ENCODE results near the gene MAML2.

The MAML2 gene

DNA sequence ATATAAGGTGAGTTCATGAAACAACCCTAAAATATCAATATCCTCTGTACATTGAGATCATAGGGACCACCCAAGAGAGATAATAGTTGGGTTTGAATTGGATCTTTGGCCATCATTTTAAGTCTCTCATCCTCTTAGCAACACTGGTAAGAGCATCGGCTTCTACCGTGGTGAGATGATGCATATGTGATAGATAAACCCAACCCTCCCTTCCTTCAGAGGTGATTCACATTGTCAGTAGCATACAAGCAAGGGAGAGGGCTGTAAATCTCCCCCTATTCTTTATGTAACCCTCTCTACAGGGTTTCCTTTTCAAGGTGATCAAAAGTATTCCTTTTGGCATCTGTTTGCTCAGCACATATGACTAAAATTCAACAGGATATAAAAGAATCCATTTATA is 316.7 kb downstream of the MAML2 start:
- DNase-seq: no peak

DNA sequence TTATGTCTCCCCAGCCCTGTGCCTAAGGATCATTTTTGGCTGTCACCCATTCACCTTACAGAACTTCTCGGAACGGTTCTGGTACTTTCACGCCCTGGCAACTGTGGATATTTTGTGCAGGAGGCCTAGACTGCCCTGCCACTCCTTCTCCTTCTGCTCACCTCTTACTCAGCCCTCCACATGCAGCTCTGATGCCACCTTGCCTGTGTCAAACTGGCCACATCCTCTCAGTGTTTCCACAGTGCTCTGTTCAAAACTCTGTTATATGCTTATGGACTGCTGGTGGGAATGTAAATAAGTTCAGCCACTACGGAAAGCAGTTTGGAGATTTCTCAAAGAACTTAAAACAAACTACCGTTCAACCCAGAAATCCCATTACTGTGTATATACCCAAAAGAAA is 318.3 kb downstream of the MAML2 start:
- DNase-seq: no peak

DNA sequence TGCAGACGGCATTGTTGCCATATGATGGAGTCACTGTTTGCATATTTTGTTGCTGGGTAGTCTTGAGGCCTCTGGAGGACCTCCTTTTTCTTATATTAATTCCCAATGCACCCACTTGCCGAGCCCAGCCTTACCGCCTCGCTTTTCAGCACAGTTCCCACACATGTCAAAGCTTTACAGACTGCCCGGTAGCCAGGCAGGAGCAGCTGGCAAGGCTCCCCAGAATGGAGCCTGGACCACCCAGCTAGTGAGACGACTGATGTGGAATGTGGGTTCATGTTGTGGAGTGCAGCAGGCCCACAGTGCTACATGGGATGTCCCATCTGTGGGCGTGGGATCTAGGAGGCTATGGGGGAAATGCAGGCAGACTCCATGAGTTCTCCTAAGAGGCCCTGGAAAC is 319.7 kb downstream of the MAML2 start:
- DNase-seq: no peak

DNA sequence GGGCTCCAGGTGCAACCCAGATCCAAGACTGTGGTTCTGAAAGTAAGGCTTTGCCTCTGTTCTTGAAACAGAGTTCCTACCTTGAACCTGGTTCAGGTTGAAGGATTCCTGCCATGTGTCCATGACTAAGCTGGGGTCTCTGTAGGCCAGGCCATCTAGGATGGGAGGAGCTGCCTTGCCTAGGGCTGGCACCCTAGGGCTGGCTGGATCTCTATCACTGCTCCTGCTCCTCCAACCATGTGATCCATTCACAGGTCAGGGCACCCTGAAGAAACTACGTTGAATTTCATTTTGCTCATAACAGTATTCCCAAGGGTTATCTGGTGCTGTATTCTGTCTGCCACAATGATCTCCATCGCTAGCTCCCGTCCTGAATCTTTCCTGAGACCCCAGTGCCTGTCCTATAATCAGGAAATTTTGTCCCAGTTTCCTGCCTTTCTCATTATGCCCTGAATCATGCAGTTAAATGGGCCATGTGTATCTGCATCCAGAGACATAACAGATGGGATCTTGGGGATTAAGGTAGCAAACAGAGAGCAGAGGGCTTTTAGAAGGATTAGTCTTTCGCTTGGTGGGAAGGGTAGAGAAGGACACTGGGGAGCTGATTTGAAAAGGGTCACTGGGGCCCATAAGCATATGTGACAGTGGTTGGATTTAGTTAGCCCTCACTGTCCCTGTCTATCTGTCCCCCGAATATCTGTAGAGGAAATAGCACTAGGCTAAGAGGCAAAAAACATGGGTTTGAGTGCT is 320.9 kb downstream of the MAML2 start:
- DNase-seq: no peak

DNA sequence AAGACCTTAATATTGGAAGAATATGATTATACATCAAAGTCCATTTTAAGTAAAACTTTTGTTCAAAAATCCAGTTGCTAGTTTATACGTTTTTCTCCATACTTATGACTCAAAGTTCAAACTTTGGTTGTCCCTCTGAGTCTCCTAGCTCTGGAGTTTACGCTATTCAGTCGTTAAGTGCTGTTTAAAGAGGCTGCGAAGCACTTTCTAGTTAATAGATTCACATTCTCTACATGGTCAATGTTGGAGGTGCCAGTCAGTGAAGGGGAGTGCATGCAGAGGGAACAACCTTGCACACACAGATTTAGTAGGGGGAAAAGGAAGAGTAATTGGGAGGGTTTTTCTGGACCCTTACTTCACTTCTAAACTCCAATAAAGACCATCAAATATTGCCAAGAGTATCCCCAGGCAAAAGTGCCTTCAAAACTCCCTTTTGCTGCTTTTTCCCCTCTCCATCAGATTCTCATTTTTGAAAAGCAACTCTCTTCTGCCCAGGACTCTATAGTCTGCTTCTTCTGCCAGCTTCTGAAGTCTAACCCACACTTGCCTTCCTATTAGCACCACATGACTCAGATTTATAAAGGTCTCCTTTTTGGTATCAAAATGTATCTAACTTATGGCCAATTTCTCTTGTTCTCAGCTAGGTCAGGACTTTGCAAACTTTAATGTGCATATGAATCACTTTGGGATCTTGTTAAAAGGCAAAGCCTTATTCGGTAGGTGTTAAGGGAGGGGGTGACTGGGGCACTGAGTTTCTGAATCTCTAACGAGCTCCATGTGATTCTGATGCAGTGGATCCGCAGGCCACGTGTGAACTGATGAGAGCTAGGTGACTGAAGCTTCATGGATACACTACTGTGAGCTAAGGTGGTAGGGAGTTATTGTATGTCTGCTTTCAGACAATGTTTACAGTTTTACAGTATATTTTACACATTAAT is 322.9 kb downstream of the MAML2 start:
- DNase-seq: no peak

DNA sequence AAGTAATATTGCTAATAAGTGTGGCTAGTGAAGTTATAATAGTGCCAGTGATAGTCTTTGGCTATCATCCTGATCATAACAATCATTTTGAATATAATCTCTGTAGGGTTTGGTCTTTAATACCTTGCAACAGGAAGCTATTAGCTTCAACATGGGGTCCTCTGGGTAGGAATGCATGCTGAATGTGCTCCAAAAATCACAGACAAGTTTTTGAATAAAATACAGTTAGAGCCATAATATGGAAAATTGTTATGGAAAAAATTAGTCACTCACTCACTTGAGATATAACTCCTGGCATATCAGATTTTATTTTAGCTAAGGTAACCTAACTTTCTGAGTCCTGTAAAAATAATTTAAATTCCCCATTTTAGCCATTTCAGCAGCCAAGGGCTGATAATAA is 323.7 kb downstream of the MAML2 start:
- DNase-seq: no peak

DNA sequence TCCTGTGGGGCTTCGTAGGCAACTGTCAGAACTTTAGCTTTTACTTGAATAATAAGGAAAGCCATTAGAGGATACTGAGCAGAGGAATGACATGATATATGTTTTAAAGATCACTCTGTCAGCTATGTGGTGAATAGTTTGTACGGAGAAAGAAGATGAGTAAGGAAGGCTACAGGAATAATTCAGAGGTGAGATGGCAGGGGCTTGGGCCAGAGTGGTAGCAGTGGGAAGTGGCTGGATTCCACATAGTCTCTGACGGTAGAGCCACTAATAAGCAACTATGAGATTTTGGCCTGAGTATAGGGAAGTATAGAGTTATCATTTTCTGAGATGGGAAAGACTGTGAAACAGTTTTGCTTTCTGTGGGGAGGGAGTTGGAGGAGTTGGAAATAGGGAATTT is 325.1 kb downstream of the MAML2 start:
- DNase-seq: no peak

DNA sequence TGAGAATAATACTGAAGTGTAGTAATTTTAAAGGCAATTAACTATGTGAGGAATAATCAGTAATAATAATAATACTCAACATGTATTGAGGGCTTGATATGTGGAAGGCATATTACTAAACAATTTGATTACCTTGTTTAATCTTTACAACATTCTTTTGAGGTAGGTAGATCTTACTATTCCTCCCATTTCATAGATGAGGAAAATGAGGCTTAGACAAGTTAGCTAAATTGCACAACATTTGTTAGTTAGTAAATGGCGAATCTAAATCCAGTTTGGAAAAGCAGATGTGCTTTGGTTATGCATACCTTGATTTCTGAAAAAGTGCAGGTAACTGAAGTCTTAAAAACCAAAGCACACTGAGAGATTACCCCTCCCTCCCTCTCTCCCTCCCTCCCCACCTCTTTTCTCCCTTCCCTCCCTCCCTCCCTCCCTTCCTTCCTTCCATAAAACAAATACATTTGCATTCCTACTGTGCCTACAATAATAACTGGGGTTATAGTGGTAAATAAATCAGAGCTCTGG is 326.0 kb downstream of the MAML2 start:
- DNase-seq: no peak

DNA sequence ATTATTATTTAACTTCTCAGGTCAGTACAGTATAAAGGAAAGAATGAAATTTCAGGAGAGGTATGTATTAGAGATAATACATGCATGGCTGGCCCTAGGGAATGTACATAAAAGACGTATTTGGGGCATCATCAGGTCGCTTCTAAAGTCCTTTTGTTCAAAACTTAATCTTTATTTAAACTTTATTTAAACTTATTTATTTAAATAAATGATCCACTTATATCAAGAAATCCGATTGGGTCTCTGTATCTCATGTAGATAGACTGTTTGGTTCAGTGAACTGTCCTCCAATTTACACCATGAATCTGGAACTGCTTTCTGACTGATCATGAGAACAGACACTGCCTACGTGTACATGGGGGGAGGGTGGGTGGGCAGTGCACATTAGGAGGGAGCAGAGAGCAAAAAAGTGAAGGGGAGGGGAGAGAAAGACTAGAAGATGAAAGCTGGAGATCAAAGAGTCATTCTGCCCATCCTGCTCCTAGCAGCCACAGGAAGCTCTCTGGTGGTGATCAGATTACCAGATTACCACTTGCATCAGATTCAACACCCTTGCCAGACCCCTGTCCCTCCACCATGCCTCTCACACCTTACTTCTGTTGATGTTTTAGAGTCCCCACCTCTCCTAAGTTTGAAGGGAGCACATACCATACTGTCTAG is 327.0 kb downstream of the MAML2 start:
- DNase-seq: no peak

DNA sequence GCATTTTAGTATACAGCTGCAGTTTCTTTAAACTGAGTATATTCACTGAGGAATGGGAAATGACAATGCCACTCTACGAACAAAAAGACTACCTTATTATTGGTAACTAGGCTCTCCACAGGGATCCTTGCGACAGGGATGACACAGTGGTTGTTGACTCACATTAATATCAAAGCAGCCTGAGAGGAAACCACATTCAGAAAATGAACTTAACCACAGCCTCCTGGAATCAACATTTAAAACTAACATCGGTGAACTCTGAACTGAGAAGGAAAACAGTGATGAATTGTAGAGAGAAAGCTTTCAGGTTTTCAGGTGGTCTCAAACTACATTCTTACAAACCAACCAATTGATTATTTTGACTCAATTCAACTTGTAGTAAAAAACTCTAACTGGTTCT is 328.8 kb downstream of the MAML2 start:
- DNase-seq: no peak

DNA sequence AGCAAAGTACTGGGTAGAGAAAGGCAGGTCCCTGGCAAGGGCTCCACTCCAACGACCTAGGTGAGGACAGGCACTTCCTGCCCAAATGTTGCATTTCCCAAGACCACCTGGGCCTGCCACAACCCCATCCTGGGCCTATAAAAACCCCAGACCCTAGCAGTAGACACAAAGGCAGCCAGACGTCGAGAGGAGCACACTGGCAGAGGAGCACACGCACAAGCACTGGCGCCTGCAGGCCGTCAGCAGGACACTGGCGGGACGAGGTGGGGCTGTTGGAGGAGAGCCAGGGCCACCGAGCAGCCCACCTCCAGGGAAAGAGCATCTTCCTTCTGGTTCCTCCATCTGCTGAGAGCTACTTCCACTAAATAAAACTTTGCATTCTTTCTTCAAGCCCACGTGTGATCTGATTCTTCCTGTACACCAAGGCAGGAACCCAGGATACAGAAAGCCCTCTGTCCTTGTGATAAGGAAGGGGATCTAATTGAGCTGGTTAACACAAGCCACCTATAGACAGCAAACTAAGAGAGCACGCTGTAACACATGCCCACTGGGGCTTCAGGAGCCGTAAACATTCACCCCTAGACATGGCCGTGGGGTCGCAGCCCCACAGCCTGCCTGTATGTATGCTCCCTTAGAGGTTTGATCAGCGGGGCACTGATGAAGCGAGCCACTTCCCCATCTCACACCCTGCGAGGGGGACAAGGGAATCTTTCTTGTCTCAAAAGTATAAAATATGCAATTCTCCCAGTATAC is 329.4 kb downstream of the MAML2 start:
- no peak for DNase-seq

DNA sequence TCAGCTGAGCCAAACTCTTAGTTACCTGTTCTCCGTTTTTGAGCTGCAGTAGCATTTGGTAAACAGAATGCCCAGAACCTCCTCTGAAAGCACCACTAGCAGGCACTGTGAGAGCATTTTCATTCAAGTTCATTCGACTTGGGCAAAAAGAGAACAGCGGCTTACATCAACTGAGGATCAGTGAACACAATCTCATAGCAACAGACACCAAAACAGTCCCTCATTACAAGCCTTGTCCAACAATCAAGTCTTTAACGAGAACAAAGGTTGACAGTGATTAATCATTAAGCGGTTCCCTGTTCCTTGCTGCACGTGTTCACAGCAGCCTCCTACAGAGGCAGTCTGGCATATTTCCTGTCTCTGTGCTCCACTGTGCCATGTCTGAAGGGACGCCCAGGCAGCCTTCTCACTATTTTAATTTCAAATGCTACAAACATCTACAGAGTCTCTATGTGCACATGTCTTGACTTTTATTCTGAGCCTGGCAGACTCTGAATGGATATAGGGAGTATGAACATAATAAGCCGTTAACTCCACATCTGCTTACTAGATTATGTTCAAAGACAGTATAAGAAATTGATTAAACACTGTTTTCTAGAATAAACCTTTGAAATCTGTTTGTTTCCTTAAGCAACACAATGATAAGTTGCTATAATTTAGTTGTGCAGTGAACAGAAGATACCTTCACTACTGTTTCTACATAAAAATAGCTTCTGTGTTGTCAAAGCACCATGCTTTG is 330.7 kb downstream of the MAML2 start:
- no peak for DNase-seq

DNA sequence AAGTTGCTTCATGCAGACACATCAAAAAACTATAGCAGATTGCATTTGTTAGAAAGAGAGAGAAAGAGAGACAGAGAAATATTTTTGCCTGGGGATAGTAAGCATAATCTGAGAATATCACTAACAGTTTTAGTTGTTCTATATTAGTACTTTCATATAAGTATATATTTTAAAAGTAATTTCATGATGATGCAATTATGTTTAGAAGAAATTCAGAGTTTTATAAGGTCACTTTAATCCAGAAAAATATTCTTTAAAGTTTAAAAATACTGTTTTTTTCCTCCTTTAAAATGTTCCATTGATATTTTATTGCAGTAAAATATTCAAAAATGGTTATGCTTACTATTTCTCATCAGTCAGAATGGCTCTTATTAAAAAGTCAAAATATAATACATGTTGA is 332.3 kb downstream of the MAML2 start:
- DNase-seq: no peak

DNA sequence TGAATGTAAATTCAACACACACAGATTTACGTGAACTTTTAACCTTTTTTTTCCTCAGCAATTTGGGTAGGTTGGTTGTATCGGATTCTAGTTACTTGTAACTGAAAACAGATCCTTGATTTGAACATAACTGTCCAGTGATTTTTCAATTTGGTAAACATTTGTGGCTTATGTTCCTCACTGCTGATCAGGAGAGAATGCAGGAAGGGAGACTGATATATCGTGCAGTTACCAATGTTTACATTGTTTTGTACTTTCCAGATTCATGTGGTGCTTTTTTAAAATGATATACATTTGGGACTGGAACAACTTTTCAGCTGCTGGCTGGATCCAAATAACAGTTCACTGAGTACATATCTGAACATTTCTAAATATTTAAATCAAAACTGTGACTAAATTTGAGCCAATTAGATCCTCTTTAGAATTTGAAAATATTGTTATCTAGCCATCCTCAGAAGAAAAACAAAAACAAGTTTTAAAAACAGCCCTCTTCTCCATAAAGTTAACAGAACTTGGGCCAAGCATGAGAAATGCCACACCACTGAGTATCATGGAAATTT is 334.8 kb downstream of the MAML2 start:
- DNase-seq: no peak

DNA sequence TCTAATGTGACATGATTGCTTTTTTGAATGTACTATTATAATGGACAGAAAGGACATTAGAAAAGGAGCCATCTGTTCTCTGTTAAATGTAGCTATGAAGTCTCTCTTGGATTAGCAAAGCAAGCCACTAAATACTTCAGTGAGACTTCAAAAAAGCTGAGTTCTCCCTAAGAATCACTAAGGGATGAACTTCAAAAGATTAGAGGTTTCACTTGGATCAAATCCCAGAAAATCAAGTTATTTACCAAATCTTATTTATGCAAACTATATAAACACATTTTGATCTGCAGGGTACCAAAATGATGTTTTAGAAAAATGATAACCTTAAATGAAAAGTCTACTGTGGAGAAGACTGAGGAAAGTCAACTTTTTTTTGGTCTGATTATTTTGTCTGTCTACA is 337.0 kb downstream of the MAML2 start:
- no peak for DNase-seq

DNA sequence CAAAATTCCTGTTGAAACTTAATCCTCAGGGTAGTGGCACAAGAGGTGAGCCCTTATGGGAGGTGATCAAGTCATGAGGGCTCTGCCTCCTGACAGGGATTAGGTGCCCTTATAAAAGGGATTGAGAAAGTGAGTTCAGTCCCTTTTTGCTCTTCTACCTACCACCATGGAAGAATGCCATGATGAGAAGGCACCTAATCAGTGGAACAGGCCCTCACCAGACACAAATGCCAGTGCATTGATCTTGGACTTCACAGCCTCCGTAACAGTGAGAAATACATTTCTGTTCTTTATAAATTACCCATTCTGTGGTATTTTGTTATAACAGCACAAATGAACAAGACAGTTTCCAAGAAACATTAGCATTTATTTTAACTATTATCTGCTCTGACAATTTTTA is 338.1 kb downstream of the MAML2 start:
- no peak for DNase-seq

DNA sequence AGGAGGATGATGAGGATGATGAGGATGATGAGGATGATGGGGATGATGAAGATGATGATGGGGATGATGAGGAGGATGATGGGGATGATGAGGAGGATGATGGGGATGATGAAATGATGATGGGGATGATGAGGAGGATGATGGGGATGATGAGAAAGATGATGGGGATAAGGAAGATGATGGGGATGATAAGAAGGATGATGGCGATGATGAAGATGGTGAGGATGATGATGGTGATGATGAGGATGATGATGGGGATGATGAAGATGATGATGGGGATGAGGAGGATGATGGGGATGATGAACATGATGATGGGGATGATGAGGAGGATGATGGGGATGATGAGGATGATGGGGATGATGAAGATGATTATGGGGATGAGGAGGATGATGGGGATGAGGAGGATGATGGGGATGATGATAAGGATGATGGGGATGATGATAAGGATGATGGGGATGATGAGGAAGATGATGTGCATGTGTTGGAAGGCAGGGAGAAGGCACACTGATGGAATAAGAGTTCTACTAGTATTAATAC is 340.2 kb downstream of the MAML2 start:
- no peak for DNase-seq

DNA sequence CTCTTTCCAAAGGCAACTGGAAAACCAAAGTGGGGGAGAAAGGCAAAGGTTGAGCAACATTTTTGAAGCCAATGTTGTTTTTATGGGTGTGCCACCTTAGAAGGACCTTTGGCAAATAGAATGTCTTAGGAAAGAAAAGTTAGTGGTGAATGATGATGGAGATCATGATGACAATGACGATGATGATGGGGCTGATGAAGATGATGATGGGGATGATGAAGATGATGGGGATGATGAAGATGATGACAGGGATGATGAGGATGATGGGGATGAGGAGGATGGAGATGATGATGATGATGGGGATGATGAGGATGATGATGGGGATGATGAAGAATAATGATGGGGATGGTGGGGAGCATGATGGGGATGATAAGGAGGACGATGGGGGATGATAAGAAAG is 340.7 kb downstream of the MAML2 start:
- no peak for DNase-seq

DNA sequence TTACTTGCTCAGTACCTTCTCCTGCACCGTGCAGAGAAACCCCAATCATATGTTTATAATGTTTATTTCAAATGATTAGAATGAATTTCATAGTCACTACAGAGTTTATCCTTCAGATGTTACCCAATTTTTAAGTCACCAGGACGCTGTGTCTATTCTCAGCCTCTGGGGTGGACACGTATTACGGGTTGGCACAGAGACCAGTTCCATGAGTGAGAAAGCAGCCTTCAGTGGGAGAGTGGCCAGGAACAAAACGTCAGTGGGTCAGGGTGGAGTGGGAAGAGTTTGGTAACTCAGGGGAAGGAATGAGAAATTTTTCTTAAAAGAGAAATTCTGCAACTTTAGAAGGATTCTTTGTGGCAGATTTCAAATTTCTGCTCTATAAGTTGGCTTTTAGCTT is 342.0 kb downstream of the MAML2 start:
- no peak for DNase-seq

DNA sequence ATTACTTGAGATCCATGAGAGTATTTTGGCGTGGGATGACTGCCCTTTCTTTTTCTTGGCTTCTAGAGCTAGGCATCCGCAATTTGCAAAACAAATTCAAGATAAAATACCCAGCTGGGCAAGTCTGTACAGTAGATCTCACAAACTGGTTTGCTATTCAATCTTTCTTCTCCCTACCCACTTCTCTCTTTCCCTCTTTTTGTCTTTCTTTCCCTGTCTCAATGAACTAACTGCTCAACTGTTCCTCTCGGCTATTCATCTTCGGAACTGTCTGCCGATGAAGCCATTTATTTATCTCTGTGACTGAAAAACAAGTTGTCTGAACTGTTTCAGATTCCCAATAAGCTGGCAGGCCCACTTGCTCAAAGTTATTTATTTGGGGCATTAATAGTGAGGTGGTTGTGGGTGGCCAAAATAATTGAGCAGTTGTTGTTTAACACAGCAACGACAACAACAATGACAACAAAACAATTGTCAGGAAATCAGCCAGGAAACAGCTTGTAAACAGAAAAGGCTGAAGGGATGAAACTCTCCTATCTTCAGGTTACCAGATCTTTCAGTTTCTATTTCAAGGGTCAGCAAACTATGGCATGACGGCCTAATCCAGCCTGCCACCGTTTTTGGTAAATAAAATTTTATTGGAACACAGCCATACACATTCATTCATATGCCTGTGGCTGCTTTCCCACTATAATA is 343.1 kb downstream of the MAML2 start:
- DNase-seq: no peak
